H9 (cell line): ENCODE results near the gene C13orf46. TPM values are rescaled to one million over a fixed set of nuclear protein-coding genes. Genes with fewer than 3 reads are reported as not detected.

Source experiments
- DNase-seq: peaks from one replicate; pipeline ENCODE4 v3.0.0-alpha.2; 2017
- H2AFZ ChIP-seq: one replicate; pipeline ENCODE4 v1.6.1; 2013; ENCODE audit warnings: mild to moderate bottlenecking, low read length, control low read depth, moderate library complexity
- H2AK5ac ChIP-seq: 2 replicates; pipeline ENCODE4 v1.6.1; 2013; ENCODE audit warnings: low read length, control low read depth, mixed read lengths; ENCODE audit not compliant: insufficient read length
- H2BK120ac ChIP-seq: one replicate; pipeline ENCODE4 v1.6.1; 2013; ENCODE audit warnings: low read depth, mild to moderate bottlenecking, low read length, control low read depth, inconsistent platforms; ENCODE audit not compliant: poor library complexity, severe bottlenecking
- H2BK12ac ChIP-seq: 2 replicates; pipeline ENCODE4 v1.6.1; 2013; ENCODE audit warnings: low read length, control low read depth, mixed read lengths, low read depth; ENCODE audit not compliant: insufficient read length
- H2BK15ac ChIP-seq: 2 replicates; pipeline ENCODE4 v1.6.1; 2013; ENCODE audit warnings: low read depth, low read length, control low read depth
- H2BK20ac ChIP-seq: one replicate; pipeline ENCODE4 v1.6.1; 2013; ENCODE audit warnings: low read depth, mild to moderate bottlenecking, low read length, control low read depth, inconsistent platforms; ENCODE audit not compliant: poor library complexity, severe bottlenecking
- H2BK5ac ChIP-seq: 2 replicates; pipeline ENCODE4 v1.6.1; 2013; ENCODE audit warnings: low read length, control low read depth, mixed read lengths; ENCODE audit not compliant: insufficient read length
- H3K14ac ChIP-seq: 2 replicates; pipeline ENCODE4 v1.6.1; 2013; ENCODE audit warnings: low read length, control low read depth; ENCODE audit not compliant: insufficient read depth
- H3K18ac ChIP-seq: 2 replicates; pipeline ENCODE4 v1.6.1; 2013; ENCODE audit warnings: low read depth, mild to moderate bottlenecking, mixed read lengths, low read length, control low read depth; ENCODE audit not compliant: insufficient read length
- H3K23ac ChIP-seq: 2 replicates; pipeline ENCODE4 v1.6.1; 2013; ENCODE audit warnings: low read length, control low read depth, mixed read lengths, low read depth; ENCODE audit not compliant: insufficient read length
- H3K23me2 ChIP-seq: 2 replicates; pipeline ENCODE4 v1.6.1; 2013; ENCODE audit warnings: low read depth, mild to moderate bottlenecking, mixed read lengths, low read length, control low read depth; ENCODE audit not compliant: insufficient read length, poor library complexity, severe bottlenecking
- H3K27ac ChIP-seq: 2 replicates; pipeline ENCODE4 v1.5.1; 2013; ENCODE audit warnings: low read length, control low read depth, mixed read lengths, low read depth; ENCODE audit not compliant: insufficient read length
- H3K27me3 ChIP-seq: 2 replicates; pipeline ENCODE4 v1.6.1; 2013; ENCODE audit warnings: low read length, control low read depth, inconsistent platforms; ENCODE audit not compliant: insufficient read depth
- H3K4ac ChIP-seq: 2 replicates; pipeline ENCODE4 v1.6.1; 2013; ENCODE audit warnings: low read depth, mild to moderate bottlenecking, control low read depth, inconsistent platforms, low read length, moderate library complexity
- H3K4me1 ChIP-seq: 2 replicates; pipeline ENCODE4 v1.6.1; 2013; ENCODE audit warnings: low read length, control low read depth, inconsistent platforms; ENCODE audit not compliant: insufficient read depth
- H3K4me2 ChIP-seq: 2 replicates; pipeline ENCODE4 v1.6.1; 2013; ENCODE audit warnings: low read length, control low read depth, mixed read lengths; ENCODE audit not compliant: insufficient read length, insufficient read depth
- H3K56ac ChIP-seq: 2 replicates; pipeline ENCODE4 v1.6.1; 2013; ENCODE audit warnings: low read depth, mild to moderate bottlenecking, mixed read lengths, low read length, control low read depth; ENCODE audit not compliant: insufficient read length
- H3K79me1 ChIP-seq: 2 replicates; pipeline ENCODE4 v1.6.1; 2013; ENCODE audit warnings: low read depth, mild to moderate bottlenecking, moderate library complexity, low read length, control low read depth, inconsistent platforms; ENCODE audit not compliant: insufficient read depth, poor library complexity, severe bottlenecking
- H3K79me2 ChIP-seq: 2 replicates; pipeline ENCODE4 v1.6.1; 2013; ENCODE audit warnings: low read length, control low read depth, inconsistent platforms; ENCODE audit not compliant: insufficient read depth
- H3K9ac ChIP-seq: 2 replicates; pipeline ENCODE4 v1.6.1; 2013; ENCODE audit warnings: low read length, control low read depth, mixed read lengths; ENCODE audit not compliant: insufficient read length; ENCODE audit errors: extremely low read depth
- H3K9me3 ChIP-seq: one replicate; pipeline ENCODE4 v1.6.1; 2013; ENCODE audit warnings: low read depth, low read length, inconsistent platforms; ENCODE audit not compliant: control insufficient read depth
- H3T11ph ChIP-seq: one replicate; pipeline ENCODE4 v1.6.1; 2013; ENCODE audit warnings: mild to moderate bottlenecking, low read length, control low read depth, inconsistent platforms
- H4K20me1 ChIP-seq: one replicate; pipeline ENCODE4 v1.6.1; 2013; ENCODE audit not compliant: control insufficient read depth, insufficient read length, insufficient read depth
- H4K5ac ChIP-seq: 2 replicates; pipeline ENCODE4 v1.6.1; 2013; ENCODE audit warnings: low read depth, mild to moderate bottlenecking, mixed read lengths, low read length, control low read depth; ENCODE audit not compliant: insufficient read length
- H4K8ac ChIP-seq: replicated peaks from 2 replicates; pipeline ENCODE4 v1.6.1; 2013; ENCODE audit warnings: low read length, control low read depth, mixed read lengths, low read depth; ENCODE audit not compliant: insufficient read length
- H4K91ac ChIP-seq: 2 replicates; pipeline ENCODE4 v1.6.1; 2013; ENCODE audit warnings: low read depth, mild to moderate bottlenecking, moderate library complexity, mixed read lengths, low read length, control low read depth; ENCODE audit not compliant: insufficient read length
- H3K27ac Mint-ChIP-seq, 3 experiments: 2 replicates in 2 of 3; 3 replicates in 1 of 3; pipeline ENCODE4 v1.8.0; 2020 to 2021; ENCODE audit warnings: mixed read lengths in 3 of 3, mild to moderate bottlenecking in 1 of 3, moderate library complexity in 1 of 3
- H3K27me3 Mint-ChIP-seq: 2 replicates; pipeline ENCODE4 v1.8.0; 2021; ENCODE audit warnings: low read depth, mild to moderate bottlenecking, moderate library complexity, mixed read lengths
- H3K36me3 Mint-ChIP-seq, 3 experiments: 2 replicates in 2 of 3; 3 replicates in 1 of 3; pipeline ENCODE4 v1.8.0; 2020 to 2021; ENCODE audit warnings: low read depth in 3 of 3, mixed read lengths in 3 of 3; ENCODE audit not compliant: insufficient read depth in 1 of 3
- H3K4me1 Mint-ChIP-seq, 2 experiments: 2 replicates each; pipeline ENCODE4 v1.8.0; 2020; ENCODE audit warnings: mixed read lengths in 2 of 2
- H3K4me3 Mint-ChIP-seq, 2 experiments: 2 replicates in 1 of 2; 3 replicates in 1 of 2; pipeline ENCODE4 v1.8.0; 2020 to 2021; ENCODE audit warnings: mild to moderate bottlenecking in 2 of 2, mixed read lengths in 2 of 2, moderate library complexity in 1 of 2
- H3K9me3 Mint-ChIP-seq, 2 experiments: 2 replicates in 1 of 2; 3 replicates in 1 of 2; pipeline ENCODE4 v1.8.0; 2020; ENCODE audit warnings: mild to moderate bottlenecking in 2 of 2, mixed read lengths in 2 of 2, moderate library complexity in 1 of 2
- CTCF ChIP-seq: fragments of 200-600 bp; sonication (generic); conservative IDR thresholded peaks from 3 replicates; pipeline ENCODE4 v1.8.0; 2021; ENCODE audit warnings: antibody characterized with exemption, mild to moderate bottlenecking
- WGBS: extraction: QIAGEN DNeasy Blood & Tissue Kit; methylation state at CpG from one replicate; pipeline ENCODE4 v1.1.7; 2013; ENCODE audit warnings: missing lambda C conversion rate, low lambda C conversion rate, mixed read lengths; ENCODE audit not compliant: insufficient read length; ENCODE audit errors: extremely low coverage; 5-methylcytosine and 5-hydroxymethylcytosine counted together
- total RNA-seq: library from RNA; stranded (reverse); gene quantifications from 2 replicates; pipeline ENCODE4 v1.2.1, GENCODE V29; 2021

The C13orf46 gene
- total RNA-seq, 1 experiment from 2014 or later: 0.55 TPM

GRCh38 chr13:113979791-113980471, 6.1 kb upstream of the C13orf46 start:
- Histone ChIP-seq H2BK5ac (no peak overlapping the region), H4K5ac (peak overlapping the region; percentile 4), H2BK12ac (no peak overlapping the region), H2BK20ac (no peak overlapping the region), H3K4me1 (no peaks in the 10 kb centered on the region), H3K14ac (no peak overlapping the region), H4K8ac (peak overlapping the region; percentile 5), H4K91ac (no peak overlapping the region), H3K4ac (no peak overlapping the region), H4K20me1 (peaks cover 8% of the 10 kb centered on the region), H3T11ph (no peak overlapping the region), H2AFZ (no peak overlapping the region), H3K18ac (no peak overlapping the region), H2BK120ac (no peak overlapping the region), H3K23ac (no peak overlapping the region), H3K9me3 (no peaks in the 10 kb centered on the region), H3K27me3 (no peaks in the 10 kb centered on the region), H3K56ac (no peak overlapping the region), H3K79me2 (no peaks in the 10 kb centered on the region), H3K27ac (no peak overlapping the region), H3K4me2 (no peak overlapping the region), H3K9ac (no peak overlapping the region), H2BK15ac (no peak overlapping the region), H3K79me1 (no peaks in the 10 kb centered on the region), H2AK5ac (no peak overlapping the region), H3K23me2 (no peaks in the 10 kb centered on the region)
- peaks cover 12 to 20% (median 13%) of the 10 kb centered on the region in 3 experiments; a peak in 6 of 7 replicates for H3K36me3 Mint-ChIP-seq
- DNase-seq: no peak
- peak overlapping the region in 1 of 3 experiments; percentile 86; a peak in 2 of 7 replicates for H3K27ac Mint-ChIP-seq
- H3K9me3 Mint-ChIP-seq: no peaks in the 10 kb centered on the region
- H3K4me1 Mint-ChIP-seq: peaks cover 0 to 13% of the 10 kb centered on the region in 2 experiments; a peak in 2 of 4 replicates
- TF ChIP-seq CTCF: no peak
- WGBS: no CpG with 5 or more reads among the region's 20 CpGs
- H3K4me3 Mint-ChIP-seq: no peak overlapping the region
- no peaks in the 10 kb centered on the region for H3K27me3 Mint-ChIP-seq
